GM12872 (cell line): ENCODE data around the gene COQ4.

ENCODE experiments used
- CTCF ChIP-seq: IDR thresholded peaks from 3 replicates; pipeline ENCODE4 v1.5.1; 2011; ENCODE audit warnings: low read depth, mild to moderate bottlenecking, low read length, moderate library complexity; ENCODE audit not compliant: insufficient read depth

The COQ4 gene

GRCh38 chr9:128372784-128373183, 50.1 kb downstream of the COQ4 start:
- no peak for TF ChIP-seq CTCF

GRCh38 chr9:128374221-128374675, 51.6 kb downstream of the COQ4 start:
- TF ChIP-seq CTCF: no peak

- no peak for TF ChIP-seq CTCF
Measured at GRCh38 chr9:128375865-128376264, 53.2 kb downstream of the COQ4 start.

- TF ChIP-seq CTCF: no peak
Measured at GRCh38 chr9:128382261-128382660, 59.6 kb downstream of the COQ4 start.

GRCh38 chr9:128383007-128383753, 60.5 kb downstream of the COQ4 start:
- TF ChIP-seq CTCF: no peak
